Osteocyte (in vitro differentiated cells): ENCODE measurements around the gene PRRT2. TPM values are rescaled to one million over a fixed set of nuclear protein-coding genes. Genes with fewer than 3 reads are reported as not detected.

Source experiments
- DNase-seq: peaks from one replicate; pipeline ENCODE4 v3.0.0; 2021; ENCODE audit warnings: mixed read lengths; ENCODE audit not compliant: unreplicated experiment; ENCODE audit errors: extremely low spot score
- H3K27ac Mint-ChIP-seq: one replicate; pipeline ENCODE4 v1.8.0; 2021; ENCODE audit warnings: mild to moderate bottlenecking, mixed read lengths; ENCODE audit not compliant: unreplicated experiment
- H3K27me3 Mint-ChIP-seq: one replicate; pipeline ENCODE4 v1.8.0; 2021; ENCODE audit warnings: mixed read lengths; ENCODE audit not compliant: unreplicated experiment
- H3K36me3 Mint-ChIP-seq: one replicate; pipeline ENCODE4 v1.8.0; 2021; ENCODE audit warnings: mixed read lengths; ENCODE audit not compliant: unreplicated experiment
- H3K4me1 Mint-ChIP-seq: one replicate; pipeline ENCODE4 v1.8.0; 2021; ENCODE audit warnings: mixed read lengths; ENCODE audit not compliant: unreplicated experiment
- H3K4me3 Mint-ChIP-seq: one replicate; pipeline ENCODE4 v1.8.0; 2021; ENCODE audit warnings: mild to moderate bottlenecking, moderate library complexity, mixed read lengths; ENCODE audit not compliant: unreplicated experiment
- H3K9me3 Mint-ChIP-seq: one replicate; pipeline ENCODE4 v1.8.0; 2021; ENCODE audit warnings: mixed read lengths; ENCODE audit not compliant: unreplicated experiment
- total RNA-seq: library from RNA; stranded (reverse); gene quantifications from 2 replicates; pipeline ENCODE4 v1.2.1, GENCODE V29; 2021
- TF ChIP-seq, protein P1 (sequence below): fragments of 200-600 bp; sonication (generic); IDR thresholded peaks from 2 replicates; pipeline ENCODE4 v1.5.0; 2021; ENCODE audit warnings: antibody characterized with exemption, mild to moderate bottlenecking, moderate library complexity

The PRRT2 gene
- total RNA-seq, 1 donor from 2014 or later: 13.4 TPM

DNA sequence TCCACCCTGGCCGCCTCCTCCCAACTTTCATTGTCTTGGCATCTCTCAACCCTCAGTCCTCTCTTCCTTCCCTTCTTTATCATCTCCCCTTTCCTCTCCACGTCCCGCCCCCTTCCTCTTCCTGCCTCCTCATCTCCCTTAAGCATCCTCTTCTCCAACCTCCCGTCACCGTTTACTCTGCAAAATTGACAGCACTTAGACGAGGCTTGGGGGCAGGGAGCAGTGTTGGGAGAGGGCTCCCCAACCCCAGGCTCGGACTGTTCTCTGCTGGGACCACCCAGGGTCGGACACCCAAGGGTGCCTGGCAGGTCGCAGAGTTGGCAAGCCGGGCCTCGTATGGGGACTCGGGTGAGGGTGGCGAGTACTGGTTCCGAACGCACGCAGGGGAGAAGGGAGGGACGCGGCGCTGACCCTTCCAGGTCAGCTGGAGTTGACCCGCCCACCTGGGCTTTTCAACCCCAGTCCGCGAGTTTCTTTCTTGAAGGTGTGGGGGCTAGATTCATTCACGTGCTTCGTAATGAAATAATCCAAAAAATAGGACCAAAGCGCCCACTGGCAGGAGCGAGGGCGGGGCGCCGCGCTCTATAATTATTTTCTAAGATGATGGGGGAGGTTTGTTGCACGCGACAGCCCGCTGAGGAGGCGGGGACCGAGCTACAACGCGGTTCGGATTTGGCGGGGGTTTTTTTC, 3.2 kb downstream of the PRRT2 start:
- H3K27me3 Mint-ChIP-seq: no peaks in the 10 kb centered on the region
- H3K27ac Mint-ChIP-seq: peak overlapping the region; percentile 99
- no peak for DNase-seq
- H3K36me3 Mint-ChIP-seq: peaks cover 17% of the 10 kb centered on the region
- peaks cover 79% of the 10 kb centered on the region for H3K4me1 Mint-ChIP-seq
- peak overlapping the region; percentile 94 for H3K4me3 Mint-ChIP-seq
- TF ChIP-seq, protein P1, sequence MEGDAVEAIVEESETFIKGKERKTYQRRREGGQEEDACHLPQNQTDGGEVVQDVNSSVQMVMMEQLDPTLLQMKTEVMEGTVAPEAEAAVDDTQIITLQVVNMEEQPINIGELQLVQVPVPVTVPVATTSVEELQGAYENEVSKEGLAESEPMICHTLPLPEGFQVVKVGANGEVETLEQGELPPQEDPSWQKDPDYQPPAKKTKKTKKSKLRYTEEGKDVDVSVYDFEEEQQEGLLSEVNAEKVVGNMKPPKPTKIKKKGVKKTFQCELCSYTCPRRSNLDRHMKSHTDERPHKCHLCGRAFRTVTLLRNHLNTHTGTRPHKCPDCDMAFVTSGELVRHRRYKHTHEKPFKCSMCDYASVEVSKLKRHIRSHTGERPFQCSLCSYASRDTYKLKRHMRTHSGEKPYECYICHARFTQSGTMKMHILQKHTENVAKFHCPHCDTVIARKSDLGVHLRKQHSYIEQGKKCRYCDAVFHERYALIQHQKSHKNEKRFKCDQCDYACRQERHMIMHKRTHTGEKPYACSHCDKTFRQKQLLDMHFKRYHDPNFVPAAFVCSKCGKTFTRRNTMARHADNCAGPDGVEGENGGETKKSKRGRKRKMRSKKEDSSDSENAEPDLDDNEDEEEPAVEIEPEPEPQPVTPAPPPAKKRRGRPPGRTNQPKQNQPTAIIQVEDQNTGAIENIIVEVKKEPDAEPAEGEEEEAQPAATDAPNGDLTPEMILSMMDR: no peak
- H3K9me3 Mint-ChIP-seq: no peaks in the 10 kb centered on the region

DNA sequence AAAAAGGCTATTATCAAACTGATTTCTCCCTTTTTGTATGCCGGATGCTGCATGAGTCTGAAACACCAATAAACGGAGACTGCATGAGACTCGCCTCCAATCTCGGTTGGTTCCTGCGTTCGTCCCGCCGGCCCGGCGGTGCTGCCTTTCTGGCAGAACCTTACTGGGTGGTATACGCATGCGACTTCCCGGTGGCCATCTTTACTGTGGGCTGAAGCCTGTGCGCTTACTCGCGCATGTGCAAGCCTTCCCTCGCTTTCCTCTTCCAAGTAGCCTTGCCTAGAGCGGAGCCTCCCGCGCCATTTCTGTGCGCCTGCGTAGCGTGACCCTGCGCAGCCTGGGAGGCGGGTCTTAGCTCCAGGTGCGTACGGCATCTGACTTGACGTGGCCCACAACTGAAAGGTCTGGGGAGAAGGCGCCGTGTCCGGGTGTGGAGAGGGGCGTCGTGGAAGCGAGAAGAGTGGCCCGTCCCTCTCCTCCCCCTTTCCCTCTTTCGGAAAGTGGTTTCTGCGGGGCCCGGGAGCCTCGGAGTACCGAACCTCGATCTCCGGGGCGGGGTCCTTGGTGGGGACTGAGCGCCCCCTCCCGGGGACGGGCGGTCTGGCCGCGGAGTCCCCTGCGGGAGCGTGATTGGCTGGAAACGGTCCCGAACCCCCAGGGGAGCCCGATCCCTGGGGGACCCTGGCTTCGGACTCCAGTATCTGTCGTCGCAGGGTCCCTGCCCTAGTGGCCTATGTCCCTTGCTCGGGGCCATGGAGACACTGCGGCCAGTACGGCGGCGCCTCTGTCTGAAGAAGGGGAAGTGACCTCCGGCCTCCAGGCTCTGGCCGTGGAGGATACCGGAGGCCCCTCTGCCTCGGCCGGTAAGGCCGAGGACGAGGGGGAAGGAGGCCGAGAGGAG, 4.0 kb downstream of the PRRT2 start, which contains the start of gene PAGR1:
Gene PAGR1, plus strand, starts transcription at position 360 of the 901 bp plus-strand sequence. Its CDS starts 374 bp downstream, at position 734.
- H3K4me1 Mint-ChIP-seq: peaks cover 76% of the 10 kb centered on the region
- H3K36me3 Mint-ChIP-seq: peaks cover 13% of the 10 kb centered on the region

DNA sequence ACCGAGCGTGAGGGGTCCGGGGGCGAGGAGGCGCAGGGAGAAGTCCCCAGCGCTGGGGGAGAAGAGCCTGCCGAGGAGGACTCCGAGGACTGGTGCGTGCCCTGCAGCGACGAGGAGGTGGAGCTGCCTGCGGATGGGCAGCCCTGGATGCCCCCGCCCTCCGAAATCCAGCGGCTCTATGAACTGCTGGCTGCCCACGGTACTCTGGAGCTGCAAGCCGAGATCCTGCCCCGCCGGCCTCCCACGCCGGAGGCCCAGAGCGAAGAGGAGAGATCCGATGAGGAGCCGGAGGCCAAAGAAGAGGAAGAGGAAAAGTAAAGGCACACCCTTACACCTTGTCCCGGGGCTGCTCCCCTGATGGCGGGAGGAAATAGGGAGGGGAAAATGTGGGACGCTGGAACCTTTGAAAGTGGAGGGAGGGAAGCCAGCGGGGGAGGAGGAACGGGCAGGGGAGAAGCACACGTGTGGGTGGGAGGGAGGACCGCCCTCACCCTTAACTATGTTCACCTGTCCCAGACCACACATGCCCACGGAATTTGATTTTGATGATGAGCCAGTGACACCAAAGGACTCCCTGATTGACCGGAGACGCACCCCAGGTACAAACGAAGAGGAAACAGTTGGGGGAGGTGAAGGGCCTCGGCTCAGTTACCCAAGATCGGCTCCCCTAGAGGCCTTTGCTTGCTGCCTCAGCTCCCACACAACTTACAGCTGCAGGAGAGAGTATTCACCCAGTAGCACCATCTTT, 4.9 kb downstream of the PRRT2 start:
- peaks cover 74% of the 10 kb centered on the region for H3K4me1 Mint-ChIP-seq
- TF ChIP-seq, protein P1: no peak
- no peak for DNase-seq
- peak overlapping the region; percentile 94 for H3K4me3 Mint-ChIP-seq
- no peaks in the 10 kb centered on the region for H3K27me3 Mint-ChIP-seq
- no peaks in the 10 kb centered on the region for H3K9me3 Mint-ChIP-seq
- peaks cover 13% of the 10 kb centered on the region for H3K36me3 Mint-ChIP-seq
- H3K27ac Mint-ChIP-seq: peak overlapping the region; percentile 99

More for the DNA sequence above, 4.0 kb downstream of the PRRT2 start, which contains the start of gene PAGR1:
- peak; percentile 99 for DNase-seq
- TF ChIP-seq, protein P1: peak; percentile 97
- Mint-ChIP-seq H3K9me3 (no peaks in the 10 kb centered on the region), H3K27me3 (no peaks in the 10 kb centered on the region), H3K4me3 (peak within 1 kb of the TSS; percentile 94), H3K27ac (peak within 1 kb of the TSS; percentile 99)

DNA sequence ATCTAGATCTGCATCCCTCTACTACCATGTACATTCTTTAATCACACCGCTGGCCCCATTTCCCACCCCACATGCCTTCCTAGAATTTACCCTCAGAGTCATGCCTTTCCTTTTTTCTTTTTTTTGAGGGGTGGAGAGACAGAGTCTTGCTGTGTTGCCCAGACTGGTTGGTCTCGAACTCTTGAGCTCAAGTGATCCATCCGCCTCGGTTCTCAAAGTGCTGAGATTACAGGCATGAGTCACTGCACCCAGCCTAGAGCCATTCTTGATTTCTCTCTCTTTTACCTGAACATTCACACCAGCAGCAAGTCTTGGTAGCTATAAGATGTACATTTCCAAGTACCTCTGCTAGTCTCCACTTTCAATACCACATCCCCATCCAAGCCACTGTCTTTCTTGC, 6.1 kb downstream of the PRRT2 start:
- Mint-ChIP-seq H3K27me3 (no peaks in the 10 kb centered on the region), H3K27ac (peak overlapping the region; percentile 50), H3K4me3 (peak overlapping the region; percentile 94), H3K36me3 (peaks cover 13% of the 10 kb centered on the region), H3K9me3 (no peaks in the 10 kb centered on the region), H3K4me1 (peaks cover 76% of the 10 kb centered on the region)
- TF ChIP-seq, protein P1: no peak
- DNase-seq: no peak
